HCT116 (cell line): ENCODE measurements around the gene LMCD1. TPM values are rescaled to one million over a fixed set of nuclear protein-coding genes. Genes with fewer than 3 reads are reported as not detected.

ENCODE experiments used
- ATAC-seq: fragments of 200-7000 bp; cut with Tn5 transposase; 2 replicates; pipeline ENCODE4 v1.9.1; 2020; ENCODE audit warnings: mild to moderate bottlenecking, moderate library complexity
- BruUV-seq: library from RNA; stranded (reverse); fragments of 400-500 nt; replicated peaks from 2 replicates; lab custom pipeline; 2021; lab: Mats Ljungman, UMichigan
- CTCF ChIA-PET: fragments of 300-600 bp; sonication (Branson Sonifier 250); formaldehyde crosslinking; loops from one replicate; lab custom pipeline; 2021; ENCODE audit warnings: antibody characterized with exemption; lab: Charles Lee
- POLR2A ChIA-PET: fragments of 300-600, 350-600 bp; sonication (Branson Sonifier 250); formaldehyde crosslinking; loops from one replicate; lab custom pipeline; 2021; ENCODE audit warnings: antibody characterized with exemption; lab: Charles Lee
- RAD21 ChIA-PET, 2 experiments: fragments of 300-600 bp; sonication (Branson Sonifier 250); formaldehyde crosslinking; loops; one replicate each; lab custom pipeline; 2023; ENCODE audit warnings: low total read pairs in 2 of 2; ENCODE audit not compliant: uncharacterized antibody in 2 of 2, unreplicated experiment in 2 of 2, low non-redundant PET in 1 of 2; lab: Charles Lee
- DNase-seq: peaks from one replicate; pipeline ENCODE4 v3.0.0-alpha.2; 2010; ENCODE audit warnings: low read depth, low spot score
- H2AFZ ChIP-seq: fragments of 200-600 bp; shearing (Covaris generic), sonication (generic); 2 replicates; pipeline ENCODE4 v1.6.1; 2017; ENCODE audit warnings: low read depth, mixed run types, mixed read lengths, antibody characterized with exemption, low read length; ENCODE audit not compliant: poor library complexity, severe bottlenecking
- H3K27ac ChIP-seq: 2 replicates; pipeline ENCODE4 v1.5.1; 2012; ENCODE audit warnings: low read depth, low read length
- H3K27me3 ChIP-seq: fragments of 200-600 bp; sonication (generic); 2 replicates; pipeline ENCODE4 v1.6.1; 2016; ENCODE audit warnings: mixed run types, low read length, mixed read lengths; ENCODE audit not compliant: insufficient read depth
- H3K36me3 ChIP-seq, 2 experiments: fragments of 200-500 bp in 1 of 2; fragments of 200-600 bp in 1 of 2; sonication (Bioruptor generic) in 1 of 2; sonication (generic) in 1 of 2; 2 replicates each; pipeline versions ENCODE4 v1.5.1 to v1.6.1; 2014 to 2016; ENCODE audit warnings: low read length in 2 of 2, inconsistent platforms in 1 of 2, mixed read lengths in 1 of 2, mixed run types in 1 of 2; ENCODE audit not compliant: insufficient read depth in 2 of 2, control insufficient read depth in 1 of 2
- H3K4me1 ChIP-seq, 2 experiments: fragments of 200-600 bp in 1 of 2; sonication (generic) in 1 of 2; 2 replicates each; pipeline versions ENCODE4 v1.5.1 to v1.6.1; 2012 to 2017; ENCODE audit warnings: low read length in 2 of 2, inconsistent platforms in 1 of 2, mild to moderate bottlenecking in 1 of 2, mixed read lengths in 1 of 2, mixed run types in 1 of 2, moderate library complexity in 1 of 2; ENCODE audit not compliant: insufficient read depth in 2 of 2, control insufficient read depth in 1 of 2
- H3K4me2 ChIP-seq: fragments of 200-600 bp; sonication (generic); 2 replicates; pipeline ENCODE4 v1.6.1; 2017; ENCODE audit warnings: mixed run types, low read length, mixed read lengths
- H3K4me3 ChIP-seq, 2 experiments: fragments of 200-600 bp in 1 of 2; sonication (generic) in 1 of 2; replicated peaks in 1 of 2; 2 replicates each; pipeline ENCODE4 v1.5.1; 2011 to 2016; ENCODE audit warnings: low read length in 2 of 2, control low read depth in 1 of 2, low read depth in 1 of 2, mild to moderate bottlenecking in 1 of 2, mixed read lengths in 1 of 2, mixed run types in 1 of 2
- H3K79me2 ChIP-seq: fragments of 200-600 bp; sonication (generic); 2 replicates; pipeline ENCODE4 v1.6.1; 2017; ENCODE audit warnings: mild to moderate bottlenecking, mixed run types, low read length, moderate library complexity, mixed read lengths; ENCODE audit not compliant: insufficient read depth
- H3K9ac ChIP-seq: fragments of 200-600 bp; sonication (generic); 2 replicates; pipeline ENCODE4 v1.6.1; 2016; ENCODE audit warnings: low read length, mixed read lengths
- H3K9me2 ChIP-seq: fragments of 200-600 bp; sonication (generic), shearing (Covaris generic); 2 replicates; pipeline ENCODE4 v1.6.1; 2017; ENCODE audit warnings: mixed run types, mild to moderate bottlenecking, moderate library complexity; ENCODE audit not compliant: insufficient read depth
- H3K9me3 ChIP-seq, 2 experiments: fragments of 200-500 bp in 1 of 2; fragments of 200-600 bp in 1 of 2; sonication (Bioruptor generic) in 1 of 2; sonication (generic) in 1 of 2; 2 replicates each; pipeline ENCODE4 v1.6.1; 2014 to 2017; ENCODE audit warnings: low read length in 2 of 2, mixed read lengths in 2 of 2, inconsistent platforms in 1 of 2, low read depth in 1 of 2, mild to moderate bottlenecking in 1 of 2, mixed run types in 1 of 2, moderate library complexity in 1 of 2; ENCODE audit not compliant: control insufficient read depth in 1 of 2, insufficient read depth in 1 of 2
- H4K20me1 ChIP-seq: fragments of 200-600 bp; sonication (generic), shearing (Covaris generic); 2 replicates; pipeline ENCODE4 v1.6.1; 2017; ENCODE audit warnings: mixed run types, mild to moderate bottlenecking, moderate library complexity; ENCODE audit not compliant: insufficient read depth
- EGR1 ChIP-seq: IDR thresholded peaks from 2 replicates; pipeline ENCODE4 v1.6.1; 2012; ENCODE audit warnings: low read depth
- POLR2A ChIP-seq: IDR thresholded peaks from 2 replicates; pipeline ENCODE4 v1.7.0; 2011; ENCODE audit warnings: borderline replicate concordance; ENCODE audit not compliant: insufficient read depth, insufficient read length; ENCODE audit errors: extremely low read depth
- POLR2AphosphoS5 ChIP-seq: IDR thresholded peaks from 2 replicates; pipeline ENCODE4 v1.6.1; 2011; ENCODE audit warnings: mild to moderate bottlenecking, low read depth, low read length, moderate library complexity
- TCF7L2 ChIP-seq: IDR thresholded peaks from 2 replicates; pipeline ENCODE4 v1.7.0; 2011; ENCODE audit warnings: borderline replicate concordance, inconsistent platforms; ENCODE audit not compliant: insufficient read depth, insufficient read length; ENCODE audit errors: extremely low read depth
- ZFX ChIP-seq: fragments of 450-650 bp; IDR thresholded peaks from 2 replicates; pipeline ENCODE4 v1.6.1; 2017
- intact Hi-C: fragments of 100-400 bp; cut with micrococcal nuclease; formaldehyde crosslinking; loops from 2 replicates; pipeline ENCODE4 v1.10.0; 2022
- total RNA-seq: library from RNA; stranded (reverse); gene quantifications from one replicate; pipeline ENCODE4 v1.2.1, GENCODE V29; 2021; ENCODE audit not compliant: unreplicated experiment
- TF ChIP-seq, protein P1 (sequence below): IDR thresholded peaks from 2 replicates; pipeline ENCODE4 v1.6.1; 2012

The LMCD1 gene
- total RNA-seq, 1 experiment from 2014 or later, result 4.6 TPM

DNA sequence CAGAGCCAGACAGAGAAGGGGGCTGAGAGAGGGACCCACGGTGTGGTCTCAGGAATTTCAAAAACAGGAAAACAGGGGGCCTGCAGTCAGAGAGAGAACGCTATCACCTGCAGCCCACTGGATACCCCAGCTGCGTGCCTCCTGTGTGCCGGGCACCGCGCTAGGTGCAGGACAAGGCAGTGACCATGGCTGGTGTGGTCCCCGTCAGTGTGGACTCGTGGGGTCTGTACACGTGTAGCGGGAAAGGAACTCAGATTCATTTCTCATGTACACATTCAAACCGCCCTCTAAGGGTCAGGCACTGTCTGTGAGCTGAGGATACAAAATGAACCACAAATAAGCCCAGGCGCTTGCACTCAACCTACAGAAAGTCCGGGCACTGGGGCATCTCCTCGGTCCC lies 122.1 kb downstream of the LMCD1 start:
- Histone ChIP-seq H3K27me3 (no peaks in the 10 kb centered on the region), H3K79me2 (no peaks in the 10 kb centered on the region), H3K9me3 (peaks cover 0 to 7% of the 10 kb centered on the region in 2 experiments; a peak in 1 of 4 replicates), H4K20me1 (no peaks in the 10 kb centered on the region), H3K27ac (no peak overlapping the region), H3K36me3 (no peaks in the 10 kb centered on the region), H2AFZ (no peak overlapping the region), H3K9ac (no peak overlapping the region), H3K4me3 (no peak overlapping the region), H3K9me2 (no peaks in the 10 kb centered on the region), H3K4me2 (no peak overlapping the region), H3K4me1 (peaks cover 15 to 35% of the 10 kb centered on the region in 2 experiments)
- ChIA-PET RAD21 (no interaction called here), POLR2A (interaction anchor here (1.4 kb wide), 1 partner anchor 180 kb away, joined by 4 read pairs; no protein-coding TSS in a partner anchor), CTCF (interaction anchor here (1.2 kb wide), 1 partner anchor 181 kb away, joined by 3 read pairs; no protein-coding TSS in a partner anchor)
- intact Hi-C loops, result loop anchor here (1.0 to 5.0 kb wide), 3 partner anchors 121 to 299 kb away; partner anchors contain the start of gene LMCD1
- no peak for TF ChIP-seq POLR2A
- TF ChIP-seq TCF7L2, result no peak
- no peak for TF ChIP-seq EGR1
- no peak for TF ChIP-seq POLR2AphosphoS5
- TF ChIP-seq, protein P1, sequence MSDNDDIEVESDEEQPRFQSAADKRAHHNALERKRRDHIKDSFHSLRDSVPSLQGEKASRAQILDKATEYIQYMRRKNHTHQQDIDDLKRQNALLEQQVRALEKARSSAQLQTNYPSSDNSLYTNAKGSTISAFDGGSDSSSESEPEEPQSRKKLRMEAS, result no peak
- no peak for TF ChIP-seq ZFX
- ATAC-seq (no peak), DNase-seq (no peak)
- BruUV-seq, result no TSS peak

Other genes with a start within 250 kb of the LMCD1 start
- 0.76 TPM for gene SSUH2, start 143.0 kb downstream of the LMCD1 start, total RNA-seq
- gene CAV3, start 232.0 kb downstream of the LMCD1 start, total RNA-seq, result not detected